SU-DHL-6 (cell line): ENCODE data around the gene CNPY4.

Experiments used
- H2AFZ ChIP-seq: fragments of 200-600 bp; sonication (generic); 2 replicates; pipeline ENCODE4 v1.6.1; 2014; ENCODE audit warnings: low read depth, mild to moderate bottlenecking, moderate library complexity, mixed read lengths, antibody characterized with exemption, low read length; ENCODE audit not compliant: severe bottlenecking
- H3F3A ChIP-seq: fragments of 200-600 bp; shearing (Covaris generic); 2 replicates; pipeline ENCODE4 v1.6.0; 2016; ENCODE audit warnings: antibody characterized with exemption, mild to moderate bottlenecking; ENCODE audit not compliant: insufficient read depth
- H3K27ac ChIP-seq: fragments of 200-600 bp; sonication (generic); 2 replicates; pipeline ENCODE4 v1.5.1; 2016; ENCODE audit warnings: low read depth, mild to moderate bottlenecking, low read length, moderate library complexity, mixed read lengths
- H3K27me3 ChIP-seq: fragments of 200-600 bp; sonication (generic), shearing (Covaris generic); 2 replicates; pipeline ENCODE4 v1.6.0; 2014; ENCODE audit warnings: mild to moderate bottlenecking, low read length
- H3K36me3 ChIP-seq: fragments of 200-600 bp; sonication (generic); 2 replicates; pipeline ENCODE4 v1.6.1; 2014; ENCODE audit warnings: mild to moderate bottlenecking, low read length, mixed read lengths
- H3K4me2 ChIP-seq: fragments of 300-600, 200-600 bp; shearing (Covaris generic), sonication (generic); 2 replicates; pipeline ENCODE4 v1.6.0; 2014; ENCODE audit warnings: low read length, low read depth, mild to moderate bottlenecking; ENCODE audit not compliant: poor library complexity, severe bottlenecking
- H3K4me3 ChIP-seq: fragments of 200-600 bp; sonication (generic); 2 replicates; pipeline ENCODE4 v1.5.1; 2014; ENCODE audit warnings: antibody characterized with exemption, low read length, mild to moderate bottlenecking, mixed read lengths; ENCODE audit not compliant: insufficient read depth, poor library complexity, severe bottlenecking
- H3K79me2 ChIP-seq: fragments of 200-600 bp; sonication (generic); 2 replicates; pipeline ENCODE4 v1.6.1; 2014; ENCODE audit warnings: mild to moderate bottlenecking, low read length, moderate library complexity; ENCODE audit not compliant: insufficient read depth
- H3K9ac ChIP-seq: fragments of 200-600 bp; sonication (generic); 2 replicates; pipeline ENCODE4 v1.7.0; 2014; ENCODE audit warnings: mild to moderate bottlenecking, low read length
- H3K9me2 ChIP-seq: fragments of 200-600 bp; sonication (generic); replicated peaks from 2 replicates; pipeline ENCODE4 v1.6.1; 2014; ENCODE audit warnings: low read length; ENCODE audit not compliant: insufficient read depth
- H3K9me3 ChIP-seq: fragments of 200-600 bp; sonication (generic); 2 replicates; pipeline ENCODE4 v1.6.1; 2014; ENCODE audit warnings: low read length, mixed read lengths; ENCODE audit not compliant: insufficient read depth
- H4K20me1 ChIP-seq: fragments of 200-600 bp; sonication (generic); 2 replicates; pipeline ENCODE4 v1.6.1; 2014; ENCODE audit warnings: low read depth, mild to moderate bottlenecking, antibody characterized with exemption, low read length, moderate library complexity, mixed read lengths
- EZH2phosphoT487 ChIP-seq: fragments of 200-600 bp; sonication (generic), shearing (Covaris generic); conservative IDR thresholded peaks from 2 replicates; pipeline ENCODE4 v1.6.1; 2018; ENCODE audit warnings: mild to moderate bottlenecking, antibody characterized with exemption, low read length, moderate library complexity, mixed read lengths
- TF ChIP-seq, protein P1 (sequence below): fragments of 200-600 bp; sonication (generic); IDR thresholded peaks from one replicate; pipeline ENCODE4 v1.5.1; 2017; ENCODE audit warnings: antibody characterized with exemption, mild to moderate bottlenecking, low read length, moderate library complexity; ENCODE audit not compliant: insufficient read depth, poor library complexity, severe bottlenecking

CNPY4 gene

DNA sequence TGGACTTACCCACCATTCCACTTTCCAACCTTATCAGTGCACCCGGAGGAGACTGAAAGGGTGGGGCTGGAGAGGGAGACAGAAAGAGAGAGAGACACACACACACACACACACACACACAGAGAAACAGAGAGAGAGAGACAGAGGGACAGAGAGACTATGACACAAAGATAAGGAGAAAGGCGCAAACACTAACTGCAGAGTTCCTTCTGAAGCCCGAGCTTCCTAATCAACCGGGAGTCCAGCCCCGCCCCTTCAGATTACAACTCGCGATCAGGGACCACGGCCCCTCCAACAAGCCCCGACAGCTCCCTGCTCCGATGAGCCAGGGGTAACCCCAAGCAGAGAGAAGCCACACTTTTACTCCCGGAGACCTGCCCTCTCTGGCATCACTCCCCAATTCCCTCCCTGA lies 48.5 kb downstream of the CNPY4 start:
- H3K9ac ChIP-seq, result no peak overlapping the region
- no peaks in the 10 kb centered on the region for H3K36me3 ChIP-seq
- no peaks in the 10 kb centered on the region for H3K9me3 ChIP-seq
- H3K4me2 ChIP-seq, result no peak overlapping the region
- no peaks in the 10 kb centered on the region for H4K20me1 ChIP-seq
- TF ChIP-seq, protein P1, sequence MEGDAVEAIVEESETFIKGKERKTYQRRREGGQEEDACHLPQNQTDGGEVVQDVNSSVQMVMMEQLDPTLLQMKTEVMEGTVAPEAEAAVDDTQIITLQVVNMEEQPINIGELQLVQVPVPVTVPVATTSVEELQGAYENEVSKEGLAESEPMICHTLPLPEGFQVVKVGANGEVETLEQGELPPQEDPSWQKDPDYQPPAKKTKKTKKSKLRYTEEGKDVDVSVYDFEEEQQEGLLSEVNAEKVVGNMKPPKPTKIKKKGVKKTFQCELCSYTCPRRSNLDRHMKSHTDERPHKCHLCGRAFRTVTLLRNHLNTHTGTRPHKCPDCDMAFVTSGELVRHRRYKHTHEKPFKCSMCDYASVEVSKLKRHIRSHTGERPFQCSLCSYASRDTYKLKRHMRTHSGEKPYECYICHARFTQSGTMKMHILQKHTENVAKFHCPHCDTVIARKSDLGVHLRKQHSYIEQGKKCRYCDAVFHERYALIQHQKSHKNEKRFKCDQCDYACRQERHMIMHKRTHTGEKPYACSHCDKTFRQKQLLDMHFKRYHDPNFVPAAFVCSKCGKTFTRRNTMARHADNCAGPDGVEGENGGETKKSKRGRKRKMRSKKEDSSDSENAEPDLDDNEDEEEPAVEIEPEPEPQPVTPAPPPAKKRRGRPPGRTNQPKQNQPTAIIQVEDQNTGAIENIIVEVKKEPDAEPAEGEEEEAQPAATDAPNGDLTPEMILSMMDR, result no peak
- no peak for TF ChIP-seq EZH2phosphoT487
- H2AFZ ChIP-seq, result no peak overlapping the region
- no peaks in the 10 kb centered on the region for H3K27me3 ChIP-seq
- no peaks in the 10 kb centered on the region for H3K79me2 ChIP-seq
- no peak overlapping the region for H3K27ac ChIP-seq
- no peak overlapping the region for H3K4me3 ChIP-seq
- no peaks in the 10 kb centered on the region for H3K9me2 ChIP-seq
- H3F3A ChIP-seq, result peaks cover 6% of the 10 kb centered on the region; the same call in 1 of the 2 replicates

DNA sequence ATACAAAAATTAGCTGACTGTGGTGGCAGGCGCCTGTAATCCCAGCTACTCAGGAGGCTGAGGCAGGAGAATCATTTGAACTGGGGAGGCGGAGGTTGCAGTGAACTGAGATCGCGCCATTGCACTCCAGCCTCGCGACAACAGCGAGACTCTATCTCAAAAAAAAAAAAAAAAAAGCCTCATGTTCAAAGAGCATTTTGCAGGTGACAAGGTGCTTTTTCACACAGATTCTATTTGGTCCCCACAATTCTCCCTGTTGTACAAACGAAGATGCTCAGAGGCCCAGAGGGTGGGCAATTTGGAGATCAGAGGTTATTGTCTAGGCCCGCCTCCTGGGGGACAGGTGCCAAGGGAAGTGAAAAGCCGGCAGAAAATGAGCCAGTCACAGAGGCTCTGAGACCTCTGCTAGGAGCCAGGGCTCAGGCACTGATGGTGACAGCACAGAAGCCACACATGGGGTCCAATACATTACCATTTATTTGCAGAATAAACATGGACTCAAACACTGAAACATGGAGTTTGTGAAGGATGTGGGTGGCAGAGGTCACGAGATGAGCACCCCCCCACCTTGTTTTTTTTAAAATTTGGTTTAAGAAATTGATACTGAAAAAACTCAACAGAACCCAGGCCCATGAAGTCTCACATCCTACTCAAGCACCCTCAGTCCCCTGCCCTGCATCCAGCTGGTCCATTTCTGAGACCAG lies 49.9 kb downstream of the CNPY4 start:
- H3K27ac ChIP-seq, result no peak overlapping the region
- H3K4me2 ChIP-seq, result no peak overlapping the region
- TF ChIP-seq, protein P1, result no peak
- TF ChIP-seq EZH2phosphoT487, result no peak

DNA sequence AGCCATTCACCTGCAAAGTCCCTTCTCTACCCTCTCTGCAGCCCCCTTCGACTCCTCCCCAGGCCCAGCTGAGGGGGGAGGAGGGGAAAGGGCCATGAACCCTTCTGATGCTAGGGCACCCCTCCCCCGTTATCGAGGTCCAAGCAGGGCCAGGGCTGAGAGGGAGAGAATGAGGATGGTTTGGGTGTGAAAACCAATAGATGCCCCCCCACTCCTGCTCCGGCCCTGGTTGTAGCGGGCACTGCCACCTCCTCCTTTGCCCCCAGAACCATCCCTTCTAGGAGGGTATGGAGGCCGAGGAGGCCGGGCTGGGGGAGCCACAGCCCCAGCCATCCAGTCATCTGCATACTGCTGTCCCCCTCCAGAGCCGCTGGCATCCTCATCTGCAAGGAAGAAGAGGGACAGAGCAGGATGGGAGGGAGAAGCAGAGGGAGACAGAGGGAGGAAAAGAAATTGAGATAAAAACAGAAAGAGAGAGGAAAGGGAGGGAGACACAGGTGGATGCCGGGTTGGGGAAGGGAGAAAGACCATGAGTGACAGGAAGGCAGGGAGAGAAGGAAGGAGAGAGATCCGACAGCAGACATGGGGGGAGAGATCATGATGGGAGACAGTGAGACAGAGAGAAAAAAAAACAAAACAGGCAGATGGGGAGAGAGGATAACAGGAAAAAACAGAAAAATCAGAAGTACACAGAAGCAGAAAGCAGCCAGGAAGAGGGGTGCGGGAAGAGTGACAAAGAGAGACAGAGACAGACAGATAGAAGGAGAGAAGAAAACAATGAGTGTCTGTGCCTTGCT lies 50.9 kb downstream of the CNPY4 start:
- Histone ChIP-seq H3K9me3 (no peaks in the 10 kb centered on the region), H3F3A (peaks cover 6% of the 10 kb centered on the region; the same call in 1 of the 2 replicates), H2AFZ (no peak overlapping the region), H3K9ac (no peak overlapping the region), H3K4me3 (no peak overlapping the region), H3K36me3 (no peaks in the 10 kb centered on the region), H3K4me2 (no peak overlapping the region), H3K79me2 (no peaks in the 10 kb centered on the region), H4K20me1 (no peaks in the 10 kb centered on the region), H3K9me2 (no peaks in the 10 kb centered on the region), H3K27ac (no peak overlapping the region), H3K27me3 (no peaks in the 10 kb centered on the region)
- TF ChIP-seq EZH2phosphoT487, result no peak
- TF ChIP-seq, protein P1, result no peak

More for the DNA sequence above, 49.9 kb downstream of the CNPY4 start:
- Histone ChIP-seq H3K9me3 (no peaks in the 10 kb centered on the region), H3K79me2 (no peaks in the 10 kb centered on the region), H4K20me1 (no peaks in the 10 kb centered on the region), H3K36me3 (no peaks in the 10 kb centered on the region), H3K4me3 (no peak overlapping the region), H3K9me2 (no peaks in the 10 kb centered on the region), H3K27me3 (no peaks in the 10 kb centered on the region), H3K9ac (no peak overlapping the region), H2AFZ (no peak overlapping the region), H3F3A (peaks cover 6% of the 10 kb centered on the region; the same call in 1 of the 2 replicates)
